KMS-11 (cell line): ENCODE measurements around the gene GADL1.

Experiments used
- H2AFZ ChIP-seq: fragments of 200-600 bp; sonication (generic); 2 replicates; pipeline ENCODE4 v1.6.1; 2016; ENCODE audit warnings: antibody characterized with exemption, mixed run types, low read depth
- H3K27ac ChIP-seq: fragments of 200-600 bp; sonication (generic); 2 replicates; pipeline ENCODE4 v1.6.1; 2016; ENCODE audit warnings: mild to moderate bottlenecking, mixed run types
- H3K27me3 ChIP-seq: fragments of 200-600 bp; sonication (generic); 2 replicates; pipeline ENCODE4 v1.6.1; 2017; ENCODE audit warnings: mild to moderate bottlenecking, low read depth, mixed run types, moderate library complexity; ENCODE audit not compliant: insufficient read depth
- H3K36me3 ChIP-seq: fragments of 200-600 bp; sonication (generic); 2 replicates; pipeline ENCODE4 v1.6.1; 2017; ENCODE audit warnings: mild to moderate bottlenecking, mixed run types; ENCODE audit not compliant: insufficient read depth
- H3K4me1 ChIP-seq: fragments of 200-600 bp; sonication (generic); 2 replicates; pipeline ENCODE4 v1.6.1; 2016; ENCODE audit warnings: mild to moderate bottlenecking, low read depth, mixed run types; ENCODE audit not compliant: poor library complexity, severe bottlenecking
- H3K4me2 ChIP-seq: fragments of 200-600 bp; sonication (generic); 2 replicates; pipeline ENCODE4 v1.7.0; 2016; ENCODE audit warnings: mild to moderate bottlenecking, mixed run types
- H3K4me3 ChIP-seq: fragments of 200-600 bp; sonication (generic); IDR thresholded peaks from 2 replicates; pipeline ENCODE4 v1.6.1; 2017; ENCODE audit warnings: low read depth, low read length, mixed read lengths; ENCODE audit not compliant: insufficient read depth
- H3K79me2 ChIP-seq: fragments of 200-600 bp; sonication (generic); 2 replicates; pipeline ENCODE4 v1.6.1; 2016; ENCODE audit warnings: low read depth, mixed run types; ENCODE audit not compliant: insufficient read depth
- H3K9ac ChIP-seq: fragments of 200-600 bp; sonication (generic); 2 replicates; pipeline ENCODE4 v1.6.1; 2016; ENCODE audit warnings: mild to moderate bottlenecking, mixed run types
- H4K20me1 ChIP-seq: fragments of 200-600 bp; sonication (generic); 2 replicates; pipeline ENCODE4 v1.6.1; 2016; ENCODE audit warnings: mild to moderate bottlenecking, mixed run types; ENCODE audit not compliant: insufficient read depth
- TF ChIP-seq, protein P1 (sequence below): fragments of 200-600 bp; sonication (generic); conservative IDR thresholded peaks from 2 replicates; pipeline ENCODE4 v1.6.1; 2017; ENCODE audit warnings: low read depth, mild to moderate bottlenecking, antibody characterized with exemption, low read length, moderate library complexity, mixed read lengths

GADL1 gene

DNA sequence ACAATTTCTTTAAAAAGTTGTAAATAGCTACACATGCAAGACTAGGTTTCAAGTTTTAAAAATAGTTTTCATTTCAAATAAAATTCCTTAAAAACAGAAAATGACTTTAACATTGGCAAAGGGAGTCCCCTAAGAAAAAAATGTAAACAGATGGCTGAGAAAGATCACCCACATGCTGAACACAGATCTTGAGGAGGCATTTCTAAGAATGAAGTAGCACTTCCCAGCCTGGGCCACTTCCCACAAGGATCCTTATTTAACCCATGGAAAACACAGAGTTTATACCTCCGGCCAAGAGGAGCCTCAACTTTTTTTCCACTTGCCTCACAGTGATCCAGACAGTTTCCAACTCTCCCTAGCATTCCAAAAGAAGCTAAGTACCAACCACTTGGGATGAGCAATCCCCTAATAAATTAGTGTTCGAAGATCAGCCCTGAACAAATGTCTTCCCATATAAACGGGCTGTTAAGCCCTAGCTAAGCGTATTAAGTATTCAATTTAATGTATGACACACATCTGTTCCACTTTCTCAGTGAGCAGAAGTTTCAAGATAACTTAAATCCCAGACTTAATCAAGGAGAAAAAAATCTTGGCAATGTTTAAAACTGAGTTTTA, 61.4 kb downstream of the GADL1 start:
- no peak overlapping the region for H3K4me3 ChIP-seq
- no peaks in the 10 kb centered on the region for H3K79me2 ChIP-seq
- H3K27ac ChIP-seq, result no peak overlapping the region
- no peak overlapping the region for H3K4me2 ChIP-seq
- H4K20me1 ChIP-seq, result no peaks in the 10 kb centered on the region
- H2AFZ ChIP-seq, result no peak overlapping the region
- TF ChIP-seq, protein P1, sequence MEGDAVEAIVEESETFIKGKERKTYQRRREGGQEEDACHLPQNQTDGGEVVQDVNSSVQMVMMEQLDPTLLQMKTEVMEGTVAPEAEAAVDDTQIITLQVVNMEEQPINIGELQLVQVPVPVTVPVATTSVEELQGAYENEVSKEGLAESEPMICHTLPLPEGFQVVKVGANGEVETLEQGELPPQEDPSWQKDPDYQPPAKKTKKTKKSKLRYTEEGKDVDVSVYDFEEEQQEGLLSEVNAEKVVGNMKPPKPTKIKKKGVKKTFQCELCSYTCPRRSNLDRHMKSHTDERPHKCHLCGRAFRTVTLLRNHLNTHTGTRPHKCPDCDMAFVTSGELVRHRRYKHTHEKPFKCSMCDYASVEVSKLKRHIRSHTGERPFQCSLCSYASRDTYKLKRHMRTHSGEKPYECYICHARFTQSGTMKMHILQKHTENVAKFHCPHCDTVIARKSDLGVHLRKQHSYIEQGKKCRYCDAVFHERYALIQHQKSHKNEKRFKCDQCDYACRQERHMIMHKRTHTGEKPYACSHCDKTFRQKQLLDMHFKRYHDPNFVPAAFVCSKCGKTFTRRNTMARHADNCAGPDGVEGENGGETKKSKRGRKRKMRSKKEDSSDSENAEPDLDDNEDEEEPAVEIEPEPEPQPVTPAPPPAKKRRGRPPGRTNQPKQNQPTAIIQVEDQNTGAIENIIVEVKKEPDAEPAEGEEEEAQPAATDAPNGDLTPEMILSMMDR, result no peak
- H3K9ac ChIP-seq, result no peak overlapping the region
- no peaks in the 10 kb centered on the region for H3K27me3 ChIP-seq
- no peaks in the 10 kb centered on the region for H3K36me3 ChIP-seq
- no peaks in the 10 kb centered on the region for H3K4me1 ChIP-seq

DNA sequence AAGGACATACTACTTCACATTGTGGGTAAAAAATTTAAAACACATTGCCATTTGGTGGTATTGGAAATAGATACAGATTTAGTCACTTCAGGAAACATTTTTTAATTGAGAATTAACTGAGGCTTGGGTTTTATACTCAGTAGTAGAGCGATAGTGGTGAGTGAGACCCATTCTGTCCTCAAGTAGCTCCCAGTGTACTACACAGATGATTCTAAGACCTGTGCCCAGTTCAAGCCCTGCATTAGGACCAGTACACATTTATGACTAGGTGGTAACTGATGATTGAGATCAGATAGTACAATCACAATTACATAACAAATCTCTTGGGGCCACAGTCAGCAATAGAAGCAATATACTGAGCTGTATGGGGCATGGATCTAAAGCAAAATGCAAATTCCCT, 67.4 kb downstream of the GADL1 start:
- Histone ChIP-seq H2AFZ (no peak overlapping the region), H3K27me3 (no peaks in the 10 kb centered on the region), H3K36me3 (no peaks in the 10 kb centered on the region), H4K20me1 (no peaks in the 10 kb centered on the region), H3K9ac (no peak overlapping the region), H3K4me2 (no peak overlapping the region), H3K79me2 (no peaks in the 10 kb centered on the region), H3K4me3 (no peak overlapping the region), H3K27ac (no peak overlapping the region), H3K4me1 (no peaks in the 10 kb centered on the region)
- TF ChIP-seq, protein P1, result no peak

DNA sequence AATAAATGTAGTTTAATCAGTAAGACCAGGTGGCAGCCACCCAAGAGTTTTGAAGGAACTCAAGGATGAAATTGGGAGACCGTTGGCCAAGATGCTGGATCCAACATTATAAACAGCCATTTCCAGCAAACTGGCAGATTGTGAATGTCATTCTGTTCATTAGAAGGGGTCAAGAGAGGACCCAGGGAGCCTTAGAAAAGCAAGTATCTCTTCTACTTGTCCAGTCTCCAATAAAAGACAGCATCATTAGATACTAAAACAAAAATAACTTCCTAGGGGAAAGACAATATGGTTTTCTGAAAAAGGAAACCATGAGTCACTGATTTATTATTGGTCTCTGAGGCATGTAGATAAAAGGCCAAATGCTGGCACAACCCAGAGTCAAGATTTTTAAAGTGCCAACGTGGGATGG, 67.9 kb downstream of the GADL1 start:
- Histone ChIP-seq H3K4me1 (no peaks in the 10 kb centered on the region), H3K27ac (no peak overlapping the region), H3K9ac (no peak overlapping the region), H3K4me3 (no peak overlapping the region), H3K27me3 (no peaks in the 10 kb centered on the region), H2AFZ (no peak overlapping the region), H3K36me3 (no peaks in the 10 kb centered on the region), H3K4me2 (no peak overlapping the region), H3K79me2 (no peaks in the 10 kb centered on the region), H4K20me1 (no peaks in the 10 kb centered on the region)
- TF ChIP-seq, protein P1, result no peak

DNA sequence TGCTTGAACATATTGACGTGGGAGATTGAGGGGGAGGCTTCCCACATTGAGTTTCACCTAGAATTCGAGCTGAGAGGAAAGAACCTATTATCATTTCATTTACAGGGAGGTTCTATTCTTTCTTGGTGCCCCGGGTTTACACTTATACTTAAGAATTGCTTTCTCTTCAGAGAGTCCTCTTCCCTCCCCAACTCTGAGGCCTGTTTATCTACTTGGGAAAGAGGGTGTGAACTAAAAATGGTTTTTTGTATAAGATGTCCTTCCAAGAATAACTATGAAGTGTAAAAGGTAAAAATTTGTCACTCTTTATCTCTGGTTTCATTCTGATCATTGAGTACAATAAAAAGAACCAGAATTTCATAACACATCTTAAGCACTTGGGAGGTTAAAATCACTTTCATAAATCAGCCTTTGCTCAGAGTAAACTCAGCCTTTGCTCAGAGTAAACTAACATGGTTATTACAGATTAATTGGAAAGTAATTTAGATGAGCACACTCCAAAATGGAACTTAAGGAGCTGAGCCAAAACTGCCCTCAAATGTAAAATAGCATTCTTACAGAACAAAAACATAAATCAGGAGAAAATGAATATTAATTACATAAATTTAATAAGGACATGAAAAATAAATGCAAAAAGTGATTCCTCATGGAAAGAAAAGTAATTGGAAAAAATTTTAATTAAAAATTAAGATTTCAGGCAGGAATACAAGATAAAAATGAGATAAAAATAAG, 75.2 kb downstream of the GADL1 start:
- no peak overlapping the region for H3K4me2 ChIP-seq
- H3K4me3 ChIP-seq, result no peak overlapping the region
- H3K79me2 ChIP-seq, result no peaks in the 10 kb centered on the region
- H3K36me3 ChIP-seq, result no peaks in the 10 kb centered on the region
- no peak overlapping the region for H2AFZ ChIP-seq
- TF ChIP-seq, protein P1, result no peak
- no peaks in the 10 kb centered on the region for H3K4me1 ChIP-seq
- no peak overlapping the region for H3K9ac ChIP-seq
- no peak overlapping the region for H3K27ac ChIP-seq
- no peaks in the 10 kb centered on the region for H3K27me3 ChIP-seq
- H4K20me1 ChIP-seq, result no peaks in the 10 kb centered on the region
